Stimulated activated CD4-positive, alpha-beta T cell treated with anti-CD3 and anti-CD28 coated beads, TNF-alpha, amount 100 ng/mL, for 4 hours (primary cell): ENCODE data around the gene FBXW8.

Experiments
- DNase-seq, 3 experiments: peaks; one replicate each; pipeline ENCODE4 v3.0.0-alpha.2; 2020; ENCODE audit warnings: low read depth in 3 of 3

Gene FBXW8

GRCh38 chr12:117037289-117038022 is 126.7 kb downstream of the FBXW8 start:
- no peak for DNase-seq

- no peak for DNase-seq
These were observed 127.4 kb downstream of the FBXW8 start for GRCh38 chr12:117038023-117038680.

GRCh38 chr12:117038919-117039318 is 128.2 kb downstream of the FBXW8 start:
- no peak for DNase-seq

- DNase-seq: no peak
These were observed 129.2 kb downstream of the FBXW8 start for GRCh38 chr12:117039891-117040309.

GRCh38 chr12:117040496-117040895 is 129.7 kb downstream of the FBXW8 start:
- DNase-seq: no peak

GRCh38 chr12:117041798-117042170 is 131.0 kb downstream of the FBXW8 start:
- DNase-seq: no peak

DNA sequence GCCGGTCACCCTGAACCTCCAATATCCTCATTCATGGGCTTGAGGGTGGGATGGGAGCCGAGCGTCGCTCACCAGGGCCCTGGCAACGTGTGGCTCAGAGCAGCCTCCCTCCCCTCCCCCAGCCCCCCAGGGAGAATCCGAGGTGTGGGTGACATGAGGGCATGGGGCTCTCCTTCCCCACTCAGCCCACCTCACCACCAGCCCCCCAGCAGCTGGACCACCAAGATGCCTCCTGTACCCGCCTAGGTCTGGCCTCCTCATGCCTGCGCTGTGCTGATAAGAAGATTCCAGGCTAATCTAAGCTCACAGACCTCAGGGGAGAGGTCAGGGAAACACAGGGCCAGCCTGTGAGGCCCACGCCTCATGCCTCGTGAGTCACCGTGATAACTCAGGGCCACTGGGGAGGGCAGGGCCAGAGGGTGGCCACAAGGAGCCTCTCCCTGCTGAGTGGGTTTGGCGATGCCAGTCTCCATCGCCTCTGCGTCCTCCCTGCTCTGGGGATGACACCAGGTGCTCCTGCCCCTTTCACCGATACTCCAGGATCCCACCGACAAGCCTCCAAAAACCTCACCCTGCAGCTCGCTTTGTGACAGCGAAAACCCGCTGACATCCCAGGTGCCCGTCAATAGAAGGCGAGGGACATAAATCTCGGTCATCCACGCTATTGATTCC is 131.6 kb downstream of the FBXW8 start:
- no peak for DNase-seq

DNA sequence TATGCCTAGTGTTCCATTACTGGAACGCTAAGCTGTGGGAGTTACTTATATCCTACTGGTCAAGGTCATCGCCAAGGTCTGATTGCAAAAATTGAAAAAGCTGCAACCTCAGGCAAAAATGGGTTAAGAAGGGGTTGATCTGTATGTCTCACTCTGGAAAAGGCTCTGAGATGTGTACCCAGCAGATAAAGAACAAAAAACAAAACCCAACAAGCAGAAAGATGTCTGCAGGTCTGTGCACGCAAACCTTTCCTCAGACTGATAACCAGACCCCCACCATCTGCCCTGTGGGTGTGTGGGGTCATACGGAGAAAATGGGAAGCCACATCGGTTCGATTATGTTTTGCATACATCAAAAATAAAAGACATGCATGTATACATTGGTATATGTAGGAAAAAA is 132.1 kb downstream of the FBXW8 start:
- no peak for DNase-seq

DNA sequence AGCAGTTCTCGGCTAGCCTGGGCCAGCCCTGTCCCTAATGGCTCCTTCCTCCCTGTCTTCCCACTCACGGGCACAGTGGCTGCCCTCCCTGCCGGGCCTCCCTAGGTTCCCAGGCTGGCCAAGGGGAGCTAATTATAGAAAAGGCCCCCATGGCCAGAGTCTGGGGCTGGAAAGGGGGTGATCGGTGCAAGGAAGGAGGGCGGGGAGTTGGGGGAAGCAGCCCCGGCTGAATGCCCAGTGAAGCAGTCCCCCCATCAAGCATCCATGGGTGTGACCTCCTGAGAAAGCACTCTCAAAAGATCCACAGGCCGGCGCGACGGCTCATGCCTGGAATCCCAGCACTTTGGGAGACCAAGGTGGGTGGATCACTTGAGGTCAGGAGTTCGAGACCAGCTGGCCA is 133.6 kb downstream of the FBXW8 start:
- no peak for DNase-seq

DNA sequence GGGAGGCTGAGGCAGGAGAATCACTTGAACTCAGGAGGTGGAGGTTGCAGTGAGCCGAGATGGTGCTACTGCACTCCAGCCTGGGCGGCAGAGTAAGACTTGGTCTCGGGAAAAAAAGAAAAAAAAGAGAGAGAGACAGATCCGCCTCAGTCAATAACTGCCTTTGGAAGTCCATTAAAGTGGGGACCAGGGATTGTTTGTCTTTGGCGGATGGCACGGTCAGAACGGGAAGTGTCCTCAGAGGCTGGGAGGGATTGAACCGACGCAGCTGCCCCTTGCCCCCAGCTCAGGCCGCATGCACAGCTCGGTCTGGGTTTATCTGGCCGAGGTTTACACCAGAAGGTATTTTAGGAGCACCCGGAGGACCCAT is 134.0 kb downstream of the FBXW8 start:
- DNase-seq: no peak

DNA sequence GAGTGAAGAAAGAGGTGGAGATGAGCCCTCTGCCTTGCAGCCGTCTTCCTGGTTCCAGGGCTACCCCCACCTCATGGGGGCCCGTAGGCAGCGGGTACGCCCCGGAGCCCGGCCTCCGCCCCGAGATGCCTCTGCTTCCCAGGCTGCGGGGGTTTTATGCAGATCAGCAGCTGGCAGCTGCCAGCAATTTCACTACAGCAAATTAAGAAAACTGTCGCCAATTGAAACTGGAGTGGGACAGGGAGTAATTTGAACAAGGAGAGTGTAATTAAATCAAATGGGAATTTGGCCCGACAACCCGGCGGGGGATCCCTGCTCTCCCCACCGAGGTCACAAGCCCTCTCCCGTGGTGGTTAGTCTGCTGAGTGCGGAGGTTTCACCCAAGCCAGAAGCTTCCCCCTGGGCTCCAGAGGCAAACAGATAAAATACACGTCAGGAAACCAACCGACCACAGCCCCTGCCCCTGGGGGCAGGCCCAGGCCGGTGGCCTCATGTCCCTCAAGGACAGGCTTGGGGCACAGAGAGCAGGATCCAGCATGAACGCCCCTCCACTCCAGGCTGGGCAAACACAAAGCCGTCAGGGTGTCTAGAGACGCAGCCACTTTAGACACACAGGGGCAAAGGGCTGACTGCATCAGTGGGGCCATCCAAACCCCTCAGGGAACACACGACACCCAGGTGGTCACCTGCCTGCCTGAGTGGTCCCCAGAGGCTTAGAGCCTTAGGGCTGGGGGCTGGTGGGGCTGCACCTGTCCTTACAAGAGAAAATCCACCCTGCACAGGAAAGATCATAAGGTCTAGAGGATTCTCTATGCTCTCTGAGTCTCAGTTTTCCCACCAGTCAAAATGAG is 134.6 kb downstream of the FBXW8 start:
- DNase-seq: no peak

- DNase-seq: no peak
These were observed 135.2 kb downstream of the FBXW8 start for GRCh38 chr12:117046011-117046369.

GRCh38 chr12:117046425-117046824 is 135.7 kb downstream of the FBXW8 start:
- DNase-seq: no peak

DNA sequence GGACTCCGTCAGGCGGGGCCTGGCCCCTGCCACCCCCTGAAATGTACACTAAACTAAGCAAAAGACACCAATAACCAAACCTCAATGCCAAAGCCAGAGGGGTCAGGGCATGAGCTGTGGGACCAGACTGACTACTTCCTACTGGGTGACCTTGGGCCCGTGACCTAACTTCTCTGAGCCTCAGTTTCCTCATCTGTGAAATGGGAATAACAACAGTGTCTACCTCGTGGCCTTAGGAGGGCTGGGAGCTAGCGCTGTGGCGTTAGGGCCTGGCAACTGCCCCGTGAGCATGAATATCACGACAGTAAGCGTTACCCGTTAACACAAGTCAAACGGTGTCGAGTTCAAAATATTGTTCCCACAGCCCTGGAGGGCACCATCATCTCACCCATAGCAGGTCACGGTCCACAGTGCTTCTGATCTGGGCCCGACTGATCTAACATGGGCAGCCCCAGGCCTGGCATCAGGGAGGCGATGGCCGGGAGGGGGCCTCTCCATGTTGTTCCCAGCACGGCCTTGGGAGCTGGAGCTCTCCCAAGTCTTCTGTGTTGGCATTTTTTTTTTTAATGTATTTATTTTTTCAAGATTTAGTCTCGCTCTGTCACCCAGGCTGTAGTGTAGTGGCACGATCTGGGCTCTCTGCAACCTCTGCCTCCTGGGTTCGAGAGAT is 136.2 kb downstream of the FBXW8 start:
- no peak for DNase-seq

DNA sequence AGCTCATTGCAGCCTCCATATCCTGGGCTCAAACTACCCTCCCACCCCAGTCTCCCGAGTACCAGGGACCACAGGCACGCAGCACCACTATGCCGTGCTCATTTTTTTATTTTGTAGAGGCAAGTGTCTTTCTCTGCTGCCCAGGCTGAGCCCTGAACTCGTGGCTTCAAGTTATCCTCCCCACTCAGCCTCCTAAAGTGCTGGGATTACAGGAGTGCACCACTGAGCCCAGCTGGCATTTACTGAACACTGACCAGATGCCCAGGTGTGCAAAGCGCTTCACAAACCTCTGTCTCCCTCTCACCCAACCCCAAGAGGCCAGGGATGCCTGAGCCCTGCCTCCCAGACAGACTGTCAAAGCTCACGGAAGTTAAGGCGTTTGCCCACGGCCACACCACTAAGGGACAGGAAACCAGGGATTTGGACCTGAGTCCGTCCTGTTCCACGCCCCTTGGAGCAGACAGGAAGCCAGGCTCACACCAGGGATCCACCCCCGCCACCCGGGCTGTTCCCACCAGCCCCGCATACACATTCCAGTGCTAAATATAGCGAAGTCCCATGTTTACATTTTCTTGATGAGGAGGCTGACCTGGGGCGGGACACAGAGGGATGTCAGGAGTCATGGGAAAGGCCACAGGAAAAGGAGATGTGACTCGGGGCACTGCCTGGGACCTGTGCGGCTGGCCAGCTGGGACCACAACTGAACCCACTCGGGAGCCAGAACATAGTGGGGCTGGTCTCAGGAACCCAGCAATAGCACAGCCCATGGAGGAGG is 137.2 kb downstream of the FBXW8 start:
- DNase-seq: no peak

- no peak for DNase-seq
These were observed 137.8 kb downstream of the FBXW8 start for GRCh38 chr12:117048585-117048904.

DNA sequence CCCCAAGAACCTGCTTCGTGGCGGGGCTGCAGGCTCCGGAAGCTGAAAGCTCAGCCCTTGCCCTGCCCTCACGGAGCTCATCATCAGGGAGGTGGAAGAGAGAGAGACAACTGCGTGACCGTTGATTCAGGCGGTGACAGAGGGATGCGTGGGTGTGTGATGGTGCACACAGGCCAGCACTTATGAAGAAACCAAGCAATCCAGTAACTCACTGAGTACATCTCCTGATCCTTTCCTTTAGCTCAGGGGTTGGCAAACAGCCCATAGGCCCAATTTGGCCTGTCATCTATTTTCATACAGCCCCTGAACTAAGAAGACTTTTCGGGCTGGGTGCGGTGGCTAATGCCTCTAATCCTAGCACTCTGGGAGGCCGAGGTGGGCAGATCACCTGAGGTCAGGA is 138.5 kb downstream of the FBXW8 start:
- no peak for DNase-seq

- no peak for DNase-seq
These were observed 139.3 kb downstream of the FBXW8 start for GRCh38 chr12:117050060-117050459.

GRCh38 chr12:117051380-117051779 is 140.6 kb downstream of the FBXW8 start:
- no peak for DNase-seq

GRCh38 chr12:117052386-117053049 is 141.8 kb downstream of the FBXW8 start:
- no peak for DNase-seq

GRCh38 chr12:117053050-117053400 is 142.3 kb downstream of the FBXW8 start:
- no peak for DNase-seq
